Raji (cell line): ENCODE data around the gene GATA5.

Source experiments
- POLR2A ChIP-seq: IDR thresholded peaks from 2 replicates; pipeline ENCODE4 v1.6.1; 2011; ENCODE audit warnings: low read depth, low read length, control low read depth; ENCODE audit not compliant: insufficient read depth

GATA5 gene, protein sequence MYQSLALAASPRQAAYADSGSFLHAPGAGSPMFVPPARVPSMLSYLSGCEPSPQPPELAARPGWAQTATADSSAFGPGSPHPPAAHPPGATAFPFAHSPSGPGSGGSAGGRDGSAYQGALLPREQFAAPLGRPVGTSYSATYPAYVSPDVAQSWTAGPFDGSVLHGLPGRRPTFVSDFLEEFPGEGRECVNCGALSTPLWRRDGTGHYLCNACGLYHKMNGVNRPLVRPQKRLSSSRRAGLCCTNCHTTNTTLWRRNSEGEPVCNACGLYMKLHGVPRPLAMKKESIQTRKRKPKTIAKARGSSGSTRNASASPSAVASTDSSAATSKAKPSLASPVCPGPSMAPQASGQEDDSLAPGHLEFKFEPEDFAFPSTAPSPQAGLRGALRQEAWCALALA

DNA sequence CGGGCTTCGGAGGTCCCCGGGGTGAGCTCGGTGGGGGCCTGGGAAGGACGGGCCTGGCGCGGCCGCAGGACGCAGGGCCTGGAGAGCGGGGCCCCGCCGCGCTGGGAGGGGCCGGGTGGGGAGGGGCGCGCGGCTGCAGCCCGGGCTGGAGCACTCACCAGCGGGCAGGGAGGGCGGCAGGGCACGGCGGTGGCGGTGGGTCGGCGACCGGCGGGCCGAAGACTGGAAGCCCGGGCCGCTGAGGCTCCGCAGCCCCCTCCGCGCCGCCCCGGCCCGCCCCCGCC lies at the start of gene GATA5:
TSS of gene GATA5 (minus strand) at position 224 of the 284 bp plus-strand sequence. CDS start 474 bp downstream, outside the sequence.
- TF ChIP-seq POLR2A = no peak

DNA sequence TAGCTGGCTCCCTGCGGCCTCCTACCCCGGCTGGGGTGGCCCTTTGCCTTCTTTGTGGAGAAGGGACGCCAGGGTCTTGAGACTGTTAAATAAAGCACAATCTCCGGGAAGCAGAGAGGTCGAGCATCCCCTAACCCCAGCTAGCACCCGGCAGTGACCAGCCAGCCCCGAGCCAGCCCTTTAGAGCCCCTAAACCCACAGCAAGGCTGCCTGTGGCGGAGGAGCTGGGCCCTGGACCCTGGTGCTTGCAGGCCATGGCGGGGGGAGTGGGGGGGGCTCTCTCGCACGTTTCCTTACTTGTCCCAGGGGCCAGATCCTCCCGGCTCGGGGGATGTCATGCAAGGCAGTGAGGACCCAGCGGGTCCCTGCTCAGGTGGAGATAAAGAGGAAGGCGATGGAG lies 49.2 kb upstream of the GATA5 start:
- no peak for TF ChIP-seq POLR2A

DNA sequence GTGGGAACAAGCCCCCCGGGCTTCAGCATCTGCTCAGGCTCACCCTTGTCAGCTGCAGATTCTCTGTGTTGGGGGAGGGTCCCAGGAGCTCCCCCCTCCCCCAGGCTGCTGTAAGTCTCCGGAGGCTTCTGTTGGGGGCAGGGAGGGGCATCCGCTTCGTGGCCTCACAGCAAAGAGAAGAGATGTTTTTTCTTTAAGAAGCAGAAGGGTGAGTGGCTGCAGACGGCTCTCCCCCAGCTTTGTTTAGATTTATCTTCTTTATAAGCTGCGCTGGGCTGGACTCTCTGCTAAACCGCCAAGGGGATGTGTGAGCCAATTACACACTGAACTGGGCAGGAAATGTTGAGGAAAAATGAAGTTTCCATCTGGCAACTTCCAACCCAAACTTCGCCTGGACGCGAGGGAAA lies 48.7 kb upstream of the GATA5 start:
- TF ChIP-seq POLR2A = no peak

DNA sequence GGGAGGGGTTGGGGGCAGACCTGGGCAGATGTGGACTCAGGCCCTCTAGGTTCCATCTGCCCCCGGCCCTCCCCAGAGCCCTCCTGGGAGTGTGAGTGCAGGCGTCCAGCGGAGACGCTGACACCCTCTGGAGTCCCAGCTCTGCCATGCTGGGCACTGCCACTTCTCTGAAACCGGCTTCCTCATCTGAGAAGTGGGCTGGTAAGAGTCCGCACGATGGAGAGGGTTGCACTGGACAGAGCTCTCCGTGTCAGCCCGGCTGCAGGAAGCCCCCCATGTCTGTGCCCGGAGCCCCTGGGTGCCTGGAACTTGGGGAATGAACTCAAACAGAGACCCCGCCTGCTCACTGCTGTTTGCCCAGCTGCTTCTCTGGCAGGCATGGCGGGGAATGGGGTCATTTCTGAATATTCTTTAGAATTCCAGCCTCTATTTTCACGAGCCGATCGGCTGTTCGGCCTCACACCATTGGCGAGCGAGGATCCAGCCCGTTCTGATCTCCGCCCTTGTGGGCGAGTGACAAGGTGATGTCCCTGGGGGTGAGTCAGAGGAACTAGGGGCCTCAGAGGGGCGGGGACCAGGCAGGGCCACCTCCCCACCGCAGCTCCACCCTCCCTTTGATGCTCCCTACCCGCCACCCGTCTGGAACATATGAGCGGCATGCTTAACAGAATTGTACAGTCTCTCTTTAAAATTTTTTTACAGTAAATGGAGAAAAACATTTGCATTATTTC lies 47.8 kb upstream of the GATA5 start:
- no peak for TF ChIP-seq POLR2A

DNA sequence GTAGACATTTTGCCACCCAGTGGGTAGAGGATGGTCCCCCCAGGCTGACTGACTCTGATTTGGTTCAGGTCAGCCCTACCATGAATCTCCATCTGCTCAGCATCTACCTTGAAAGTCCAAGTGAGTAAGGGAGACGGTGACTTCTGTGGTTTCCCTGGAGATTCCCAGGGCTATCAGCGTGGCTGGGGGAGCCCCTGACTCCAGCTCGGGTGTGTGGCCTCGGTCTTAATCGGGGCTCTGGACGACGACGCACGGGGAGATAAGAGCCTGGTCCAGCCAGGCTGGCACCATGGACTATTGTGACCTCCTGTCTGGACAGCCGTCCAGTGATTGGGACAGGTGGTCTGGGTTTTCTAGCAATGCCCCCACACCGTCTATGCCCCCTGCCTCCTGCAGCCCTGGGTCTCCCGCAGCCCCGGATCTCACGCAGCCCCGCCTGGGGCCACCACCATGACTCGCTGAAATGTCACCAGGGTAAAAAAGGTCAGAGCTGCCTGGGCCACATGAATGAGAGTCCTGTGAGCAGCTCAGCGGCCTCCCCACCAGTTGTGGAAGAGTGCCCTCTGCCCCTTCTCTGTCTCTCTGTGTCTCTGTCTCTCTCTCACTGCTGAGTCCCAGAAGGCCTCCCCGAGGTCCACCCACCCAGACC lies 47.1 kb upstream of the GATA5 start:
- TF ChIP-seq POLR2A = no peak

DNA sequence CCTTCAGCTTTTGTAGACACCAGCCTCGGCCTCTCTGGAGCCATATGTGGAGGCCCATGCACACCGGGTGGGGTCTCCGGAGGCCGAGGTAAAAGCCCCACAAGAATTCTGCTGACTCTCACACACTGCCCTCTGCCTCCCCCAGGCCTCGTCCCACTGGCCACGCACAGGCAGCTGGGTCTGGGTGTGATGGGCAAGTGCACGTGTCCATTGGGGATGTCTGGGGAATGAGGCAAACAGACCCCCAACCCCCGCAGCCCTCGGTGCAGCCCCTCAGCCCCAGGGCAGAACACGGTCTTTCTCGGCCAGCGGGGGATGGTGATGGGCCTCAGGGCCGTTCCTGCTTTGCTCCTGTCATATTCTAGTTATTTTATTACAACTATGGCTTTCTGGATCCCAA lies 44.0 kb upstream of the GATA5 start:
- TF ChIP-seq POLR2A = no peak

DNA sequence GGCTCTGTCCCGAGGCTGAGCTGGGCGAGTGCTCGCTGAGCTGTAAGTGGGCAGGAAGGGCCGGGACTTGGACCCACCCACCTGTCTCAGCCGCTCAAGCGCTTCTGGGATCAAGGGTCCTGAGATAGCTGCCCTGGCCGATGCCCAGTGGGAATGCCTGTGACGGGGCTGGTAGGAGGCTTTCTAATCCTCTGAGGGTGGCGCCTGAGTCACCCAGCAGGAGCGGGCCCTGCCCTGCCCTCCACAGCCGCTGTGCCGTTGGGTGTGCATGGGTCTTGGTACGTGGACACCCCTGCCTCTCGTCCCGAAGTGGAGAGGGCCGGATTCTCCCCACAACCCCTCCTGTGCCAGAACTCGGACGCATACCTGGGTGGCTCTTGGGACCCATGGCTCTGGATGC lies 43.1 kb upstream of the GATA5 start:
- no peak for TF ChIP-seq POLR2A

DNA sequence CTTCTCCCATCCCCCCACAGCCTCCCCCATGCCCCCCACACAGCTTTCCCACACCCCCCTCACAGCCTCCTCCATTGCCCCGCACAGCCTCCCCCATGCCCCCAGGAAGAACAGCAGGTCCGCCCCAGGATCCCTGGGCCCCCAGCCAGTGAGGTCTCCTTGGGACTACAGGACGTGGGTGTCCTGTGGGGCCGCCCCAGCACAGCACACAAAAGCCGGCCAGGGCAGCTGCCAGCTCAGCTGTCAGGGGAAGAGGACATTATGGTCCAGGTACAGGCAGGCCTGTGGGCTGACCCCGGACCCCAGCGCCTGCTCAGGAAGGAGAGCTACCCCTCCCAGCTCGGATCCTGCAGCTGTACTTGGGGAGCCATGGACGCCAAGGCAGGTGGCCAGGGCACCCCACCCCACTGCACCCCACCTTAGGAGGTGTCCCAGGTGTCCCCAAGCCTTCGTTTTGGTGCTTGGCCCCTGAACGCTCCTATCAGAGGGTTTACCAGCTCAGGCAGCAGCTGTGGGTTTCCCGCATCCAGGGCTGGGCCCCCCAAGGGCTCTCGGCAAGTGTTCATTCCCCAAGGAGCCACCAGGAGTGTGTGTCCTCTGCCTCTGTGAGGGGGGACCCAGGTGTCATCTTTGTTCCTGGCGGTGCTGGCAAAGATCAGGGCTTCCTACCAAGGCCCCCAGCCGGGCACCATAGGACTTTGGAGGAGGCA lies 42.3 kb upstream of the GATA5 start:
- TF ChIP-seq POLR2A = no peak

DNA sequence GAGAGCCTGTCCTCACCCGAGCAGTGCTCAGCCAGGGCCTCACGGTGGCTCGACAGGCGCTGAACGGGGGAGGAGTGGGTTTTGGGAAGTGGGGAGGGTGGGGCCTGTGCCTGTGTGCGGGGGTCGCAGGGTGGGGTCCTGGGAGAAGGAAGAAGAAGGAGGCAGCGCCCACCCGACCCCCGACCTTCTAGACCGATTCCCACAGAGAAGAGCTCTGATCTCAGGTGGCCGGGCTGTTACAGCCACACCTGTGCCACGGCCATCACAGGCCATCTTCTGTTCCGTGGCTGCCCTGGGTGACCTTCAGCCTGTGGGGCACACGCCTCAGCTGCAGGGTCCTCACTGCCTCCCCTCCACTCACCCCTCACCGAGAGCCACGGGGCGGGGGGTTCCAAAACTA lies 41.4 kb upstream of the GATA5 start:
- no peak for TF ChIP-seq POLR2A

DNA sequence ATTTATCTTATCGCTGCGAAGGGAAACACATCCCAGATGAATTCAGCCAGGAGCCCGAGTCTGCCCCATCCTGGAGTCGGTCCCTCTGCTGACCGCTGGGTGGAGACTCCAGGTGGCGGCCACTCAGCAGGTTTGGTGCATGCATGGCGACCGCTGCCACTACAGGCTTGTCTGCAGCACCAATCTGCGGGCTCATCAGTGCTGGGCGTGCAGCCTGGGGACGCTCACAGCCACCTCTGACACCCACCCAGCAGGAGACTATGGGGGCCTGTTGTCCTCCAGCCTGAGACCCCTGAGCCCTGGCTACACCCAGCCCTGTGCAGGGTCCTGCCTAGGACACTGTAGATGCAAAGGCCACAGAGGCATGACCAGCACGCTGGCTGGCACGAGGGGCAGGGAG lies 40.5 kb upstream of the GATA5 start:
- no peak for TF ChIP-seq POLR2A

DNA sequence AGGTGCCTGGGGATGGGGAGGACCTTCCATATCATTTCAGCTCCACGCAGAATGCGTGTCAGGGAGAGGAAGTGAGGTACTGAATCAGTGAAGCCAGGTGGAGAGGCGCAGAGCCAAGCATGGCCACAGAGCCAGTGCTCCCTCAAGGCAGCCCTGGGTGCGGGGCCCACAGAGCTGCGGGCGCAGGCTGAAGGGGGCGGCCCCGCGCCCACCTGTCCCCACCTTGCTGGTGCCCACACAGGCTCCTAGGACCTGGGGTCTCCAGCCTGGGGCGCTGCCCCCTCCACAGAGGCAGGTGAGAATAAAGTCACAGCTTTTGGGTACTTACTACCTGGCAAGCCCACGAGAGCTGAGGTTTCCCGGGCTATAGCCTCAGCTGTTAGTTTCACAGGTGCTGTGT lies 40.0 kb upstream of the GATA5 start:
- no peak for TF ChIP-seq POLR2A

DNA sequence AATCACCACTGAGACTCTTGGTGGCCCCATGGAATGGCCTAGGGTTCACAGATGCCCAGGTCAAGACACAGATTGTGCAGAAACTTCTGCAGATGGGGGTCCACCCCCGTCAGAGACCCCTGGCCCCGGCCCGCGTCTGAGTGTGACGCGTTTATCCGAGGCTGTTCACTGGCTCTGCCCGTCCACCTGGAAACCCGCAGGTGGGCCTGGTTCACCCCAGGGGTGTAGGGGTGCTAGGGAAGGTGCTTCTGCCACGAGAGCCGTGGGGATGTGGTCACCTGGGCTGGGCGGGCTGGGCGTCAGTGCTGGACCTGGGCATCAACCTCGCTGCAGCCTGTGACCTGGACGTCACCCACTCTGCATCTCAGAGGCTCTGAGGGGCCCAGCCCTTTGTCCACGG lies 39.5 kb upstream of the GATA5 start:
- no peak for TF ChIP-seq POLR2A

DNA sequence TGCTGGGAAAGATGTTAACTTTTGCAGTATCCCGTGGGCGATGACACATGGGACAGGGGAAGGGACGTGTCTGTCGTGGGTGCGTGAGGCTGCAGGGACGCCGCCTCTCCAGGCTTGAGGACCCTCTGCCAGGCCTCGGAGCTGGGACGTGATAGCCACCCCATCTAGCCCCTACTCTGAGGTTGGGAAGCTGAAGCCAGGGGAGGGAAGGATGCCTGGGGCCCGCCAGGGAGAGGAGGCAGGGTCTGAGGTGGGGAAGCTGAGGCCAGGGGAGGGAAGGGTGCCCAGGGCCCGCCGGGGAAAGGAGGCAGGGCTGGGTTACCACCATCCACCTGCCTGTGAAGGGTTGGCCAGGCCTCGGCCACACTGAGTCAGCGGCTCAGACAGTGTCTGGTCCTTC lies 38.2 kb upstream of the GATA5 start:
- no peak for TF ChIP-seq POLR2A

DNA sequence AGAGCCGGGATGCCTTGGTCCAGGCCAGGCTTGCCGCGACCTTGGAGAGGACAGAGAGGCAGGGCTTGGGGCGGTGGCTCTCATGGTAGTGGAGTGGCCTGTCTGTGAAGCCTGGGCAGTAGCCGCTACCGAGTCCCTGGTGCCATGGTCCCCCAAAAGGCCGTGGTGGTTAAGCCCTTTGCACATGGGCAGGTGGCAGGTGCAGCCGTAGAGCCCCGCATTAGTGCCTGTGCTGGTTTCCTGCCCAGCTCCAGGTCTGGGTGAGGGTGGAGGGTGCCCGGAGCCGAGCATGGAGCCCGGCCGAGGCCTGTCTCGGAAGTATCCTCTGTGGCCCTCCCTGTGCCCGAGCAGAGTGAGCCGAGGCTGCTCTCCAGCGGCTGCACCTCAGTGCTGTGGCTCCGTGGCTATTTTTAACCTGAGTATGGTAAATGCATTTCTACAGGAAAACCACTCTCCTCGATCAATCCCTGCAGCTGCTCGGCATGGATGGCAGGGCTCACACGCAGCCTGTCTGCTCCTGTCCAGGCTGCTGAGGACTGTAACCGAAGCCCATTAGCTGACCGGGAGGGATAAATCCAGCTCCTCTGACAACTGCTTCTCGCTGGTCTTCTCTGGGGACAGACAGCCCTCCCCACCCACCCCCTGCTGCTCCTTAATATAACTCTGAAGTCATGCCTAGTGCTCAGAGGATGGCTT lies 36.3 kb upstream of the GATA5 start:
- TF ChIP-seq POLR2A = no peak
